CD4-positive, alpha-beta T cell (primary cell): ENCODE data around the gene BCL3. TPM values are rescaled to one million over a fixed set of nuclear protein-coding genes. Genes with fewer than 3 reads are reported as not detected.

Experiments
- ATAC-seq: fragments of 200-7000 bp; cut with Tn5 transposase; one replicate; pipeline ENCODE4 v1.10.0; 2022; ENCODE audit warnings: mild to moderate bottlenecking; ENCODE audit not compliant: poor library complexity
- CTCF ChIA-PET: fragments of 350-600 bp; sonication (Branson Sonifier 250); formaldehyde crosslinking; loops from one replicate; lab custom pipeline; 2021; ENCODE audit warnings: antibody characterized with exemption, inconsistent platforms; lab: Charles Lee
- POLR2A ChIA-PET: fragments of 350-600 bp; sonication (Branson Sonifier 250); formaldehyde crosslinking; loops from one replicate; lab custom pipeline; 2021; ENCODE audit warnings: antibody characterized with exemption, inconsistent platforms; lab: Charles Lee
- DNase-seq, 14 experiments: peaks; one replicate each; pipeline ENCODE4 v3.0.0-alpha.2; 2013 to 2020; ENCODE audit warnings: mixed read lengths in 2 of 14
- H3K27ac ChIP-seq, 2 donors: one replicate each; pipeline versions ENCODE4 v1.5.1 to v1.7.0; 2013; ENCODE audit warnings: low read length in 2 of 2, low read depth in 1 of 2, mild to moderate bottlenecking in 1 of 2
- H3K27me3 ChIP-seq, 2 experiments: 1 replicate in 1 of 2; 2 replicates in 1 of 2; pipeline versions ENCODE4 v1.6.1 to v1.7.0; 2013; ENCODE audit warnings: low read length in 2 of 2, control low read depth in 1 of 2, mild to moderate bottlenecking in 1 of 2, moderate library complexity in 1 of 2; ENCODE audit not compliant: insufficient read depth in 2 of 2, control insufficient read depth in 1 of 2
- H3K36me3 ChIP-seq: one replicate; pipeline ENCODE4 v1.6.1; 2013; ENCODE audit warnings: low read length, control low read depth; ENCODE audit not compliant: insufficient read depth
- H3K4me1 ChIP-seq: one replicate; pipeline ENCODE4 v1.6.1; 2013; ENCODE audit warnings: low read length, control low read depth; ENCODE audit not compliant: insufficient read depth
- H3K4me3 ChIP-seq: one replicate; pipeline ENCODE4 v1.5.1; 2013; ENCODE audit warnings: mild to moderate bottlenecking, low read length, moderate library complexity
- H3K9me3 ChIP-seq, 2 experiments: 1 replicate in 1 of 2; 2 replicates in 1 of 2; pipeline versions ENCODE4 v1.6.1 to v1.7.0; 2013; ENCODE audit warnings: low read length in 2 of 2, mild to moderate bottlenecking in 2 of 2, control low read depth in 1 of 2, moderate library complexity in 1 of 2; ENCODE audit not compliant: control insufficient read depth in 1 of 2, insufficient read depth in 1 of 2
- H3K27ac Mint-ChIP-seq: one replicate; pipeline ENCODE4 v1.8.0; 2020; ENCODE audit warnings: mixed read lengths
- H3K27me3 Mint-ChIP-seq: one replicate; pipeline ENCODE4 v1.8.0; 2021; ENCODE audit warnings: mixed read lengths
- H3K36me3 Mint-ChIP-seq: one replicate; pipeline ENCODE4 v1.8.0; 2021; ENCODE audit warnings: low read depth, mixed read lengths
- H3K4me1 Mint-ChIP-seq: one replicate; pipeline ENCODE4 v1.8.0; 2021; ENCODE audit warnings: low read depth, mixed read lengths
- H3K4me3 Mint-ChIP-seq: one replicate; pipeline ENCODE4 v1.8.0; 2020; ENCODE audit warnings: mild to moderate bottlenecking, mixed read lengths
- H3K9me3 Mint-ChIP-seq: one replicate; pipeline ENCODE4 v1.8.0; 2020; ENCODE audit warnings: mixed read lengths
- CTCF ChIP-seq: fragments of 200-600 bp; IDR thresholded peaks from one replicate; pipeline ENCODE4 v1.8.0; 2022; ENCODE audit warnings: antibody characterized with exemption, mild to moderate bottlenecking
- intact Hi-C, 2 experiments: fragments of 100-400 bp; cut with DNase I in 1 of 2; cut with micrococcal nuclease in 1 of 2; formaldehyde crosslinking; loops; one replicate each; pipeline versions ENCODE4 v1.15.1 to v1.9.0; 2023 to 2025; cut with DNase I, micrococcal nuclease
- total RNA-seq, 174 experiments: library from RNA in 2 of 174; stranded (reverse) in 2 of 174; gene quantifications; one replicate each; pipeline ENCODE4 v1.2.3 and lab custom pipeline; 2021 to 2026

The BCL3 gene
- total RNA-seq, 2 experiments from 2014 or later = 90.9 to 97.1 TPM

- Histone ChIP-seq H3K4me1 (peaks cover 90% of the 10 kb centered on the region), H3K9me3 (no peaks in the 10 kb centered on the region), H3K27ac (peak overlapping the region; percentile 87 to 95), H3K4me3 (peak overlapping the region; percentile 67), H3K36me3 (peaks cover 49% of the 10 kb centered on the region), H3K27me3 (no peaks in the 10 kb centered on the region)
- no peak for TF ChIP-seq CTCF
- H3K36me3 Mint-ChIP-seq = peaks cover 63% of the 10 kb centered on the region
- H3K27ac Mint-ChIP-seq = peak overlapping the region; percentile 99
- ChIA-PET POLR2A (interaction anchor here (0.8 to 2.0 kb wide), 5 partner anchors 8 to 136 kb away, joined by 3 to 17 read pairs (median 4); no protein-coding TSS in a partner anchor), CTCF (interaction anchor here (0.8 to 2.7 kb wide), 5 partner anchors 17 to 90 kb away, joined by 3 to 31 read pairs (median 4); no protein-coding TSS in a partner anchor)
- H3K4me3 Mint-ChIP-seq = peak overlapping the region; percentile 98
- peaks cover 74% of the 10 kb centered on the region for H3K4me1 Mint-ChIP-seq
- H3K9me3 Mint-ChIP-seq = no peaks in the 10 kb centered on the region
- intact Hi-C loops = loop anchor here (1.0 to 2.0 kb wide), 2 partner anchors 15 to 16 kb away; no protein-coding TSS in a partner anchor
- peak in 13 of 14 experiments; percentile 19 to 88 (median 70) for DNase-seq
- no peaks in the 10 kb centered on the region for H3K27me3 Mint-ChIP-seq
- peak; percentile 9 for ATAC-seq
Measured at GRCh38 chr19:44753932-44754749, 5.6 kb downstream of the BCL3 start.

GRCh38 chr19:44754750-44755080 lies 6.2 kb downstream of the BCL3 start:
- Histone ChIP-seq H3K27ac (peak overlapping the region; percentile 87 to 95), H3K36me3 (peaks cover 55% of the 10 kb centered on the region), H3K9me3 (no peaks in the 10 kb centered on the region), H3K4me1 (peaks cover 90% of the 10 kb centered on the region), H3K4me3 (peak overlapping the region; percentile 67), H3K27me3 (no peaks in the 10 kb centered on the region)
- intact Hi-C loops = loop anchor here in 1 of 2 experiments (2.0 kb wide), 1 partner anchor 14 kb away; no protein-coding TSS in a partner anchor
- no peak for TF ChIP-seq CTCF
- peaks cover 70% of the 10 kb centered on the region for H3K4me1 Mint-ChIP-seq
- DNase-seq (no peak), ATAC-seq (no peak)
- no peaks in the 10 kb centered on the region for H3K27me3 Mint-ChIP-seq
- peak overlapping the region; percentile 99 for H3K27ac Mint-ChIP-seq
- H3K36me3 Mint-ChIP-seq = peaks cover 61% of the 10 kb centered on the region
- H3K4me3 Mint-ChIP-seq = peak overlapping the region; percentile 98
- H3K9me3 Mint-ChIP-seq = no peaks in the 10 kb centered on the region
- ChIA-PET POLR2A (interaction anchor here (0.8 kb wide), 1 partner anchor 16 kb away, joined by 4 read pairs; no protein-coding TSS in a partner anchor), CTCF (interaction anchor here (1.3 to 2.7 kb wide), 3 partner anchors 16 to 31 kb away, joined by 6 to 31 read pairs (median 28); no protein-coding TSS in a partner anchor)

GRCh38 chr19:44755219-44755618 lies 6.7 kb downstream of the BCL3 start:
- Histone ChIP-seq H3K27ac (peak overlapping the region; percentile 87 to 95), H3K27me3 (no peaks in the 10 kb centered on the region), H3K9me3 (no peaks in the 10 kb centered on the region), H3K36me3 (peaks cover 58% of the 10 kb centered on the region), H3K4me1 (peaks cover 85% of the 10 kb centered on the region), H3K4me3 (peak overlapping the region; percentile 67)
- intact Hi-C loops = loop anchor here in 1 of 2 experiments (2.0 kb wide), 1 partner anchor 14 kb away; no protein-coding TSS in a partner anchor
- Mint-ChIP-seq H3K27me3 (no peaks in the 10 kb centered on the region), H3K4me1 (peaks cover 70% of the 10 kb centered on the region), H3K9me3 (no peaks in the 10 kb centered on the region), H3K36me3 (peaks cover 66% of the 10 kb centered on the region), H3K4me3 (peak overlapping the region; percentile 98), H3K27ac (peak overlapping the region; percentile 99)
- TF ChIP-seq CTCF = no peak
- POLR2A ChIA-PET = interaction anchor here (0.6 kb wide), 1 partner anchor 30 kb away, joined by 3 read pairs; no protein-coding TSS in a partner anchor
- ATAC-seq = no peak
- DNase-seq = no peak
- CTCF ChIA-PET = interaction anchor here (0.7 to 1.3 kb wide), 2 partner anchors 31 to 66 kb away, joined by 3 to 6 read pairs; no protein-coding TSS in a partner anchor
